Activated naive CD4-positive, alpha-beta T cell treated with anti-CD3 and anti-CD28 coated beads, Interleukin-2, amount 50 U/mL, for 72 hours (primary cell): ENCODE measurements around the gene FOXP4. TPM values are rescaled to one million over a fixed set of nuclear protein-coding genes. Genes with fewer than 3 reads are reported as not detected.

Experiments
- ATAC-seq, 2 donors: fragments of 150-1000 bp; cut with Tn5 transposase; 2 replicates each; pipeline ENCODE4 v1.10.0; 2021; ENCODE audit warnings: mild to moderate bottlenecking in 2 of 2, moderate library complexity in 2 of 2
- DNase-seq, 2 donors: peaks; one replicate each; pipeline ENCODE4 v3.0.0; 2021 to 2022; ENCODE audit warnings: low spot score in 2 of 2
- H3K27ac Mint-ChIP-seq, 2 donors: one replicate each; pipeline ENCODE4 v1.8.0; 2022; ENCODE audit warnings: mild to moderate bottlenecking in 2 of 2, mixed read lengths in 2 of 2
- H3K36me3 Mint-ChIP-seq, 2 donors: one replicate each; pipeline ENCODE4 v1.8.0; 2022; ENCODE audit warnings: mixed read lengths in 2 of 2
- H3K9me3 Mint-ChIP-seq, 2 donors: one replicate each; pipeline ENCODE4 v1.8.0; 2022; ENCODE audit warnings: mixed read lengths in 2 of 2
- total RNA-seq, 2 donors: library from RNA; stranded (reverse); gene quantifications; one replicate each; pipeline ENCODE4 v1.2.3, GENCODE V29; 2022

The FOXP4 gene
- total RNA-seq, 2 donors from 2014 or later: 3.7 to 17.4 TPM

- Mint-ChIP-seq H3K36me3 (peaks cover 0 to 11% of the 10 kb centered on the region in 2 donors), H3K27ac (no peak overlapping the region), H3K9me3 (no peaks in the 10 kb centered on the region)
- no peak for DNase-seq
- no peak for ATAC-seq
Measured at GRCh38 chr6:41536795-41537758, 9.1 kb upstream of the FOXP4 start.

GRCh38 chr6:41538556-41539182 lies 7.5 kb upstream of the FOXP4 start:
- DNase-seq (no peak), ATAC-seq (no peak)
- Mint-ChIP-seq H3K27ac (peak overlapping the region in 1 of 2 donors; percentile 60), H3K36me3 (peaks cover 0 to 11% of the 10 kb centered on the region in 2 donors), H3K9me3 (no peaks in the 10 kb centered on the region)

- ATAC-seq (no peak), DNase-seq (no peak)
- H3K9me3 Mint-ChIP-seq: no peaks in the 10 kb centered on the region
- H3K27ac Mint-ChIP-seq: no peak overlapping the region
- peaks cover 0 to 11% of the 10 kb centered on the region in 2 donors for H3K36me3 Mint-ChIP-seq
Measured at GRCh38 chr6:41539204-41539603, 7.0 kb upstream of the FOXP4 start.

- ATAC-seq (no peak), DNase-seq (no peak)
- Mint-ChIP-seq H3K36me3 (peaks cover 0 to 5% of the 10 kb centered on the region in 2 donors), H3K9me3 (no peaks in the 10 kb centered on the region), H3K27ac (no peak overlapping the region)
Measured at GRCh38 chr6:41541364-41541763, 4.8 kb upstream of the FOXP4 start.

GRCh38 chr6:41543087-41543486 lies 3.1 kb upstream of the FOXP4 start:
- peaks cover 0 to under 1% of the 10 kb centered on the region in 2 donors for H3K36me3 Mint-ChIP-seq
- ATAC-seq: no peak
- H3K27ac Mint-ChIP-seq: no peak overlapping the region
- H3K9me3 Mint-ChIP-seq: no peaks in the 10 kb centered on the region
- DNase-seq: no peak

GRCh38 chr6:41545247-41545702 lies 906 bp upstream of the FOXP4 start:
- ATAC-seq (no peak), DNase-seq (no peak)
- Mint-ChIP-seq H3K36me3 (no peaks in the 10 kb centered on the region), H3K9me3 (no peaks in the 10 kb centered on the region), H3K27ac (peak overlapping the region in 1 of 2 donors; percentile 53)

- Mint-ChIP-seq H3K36me3 (peaks cover 0 to 6% of the 10 kb centered on the region in 2 donors), H3K9me3 (no peaks in the 10 kb centered on the region), H3K27ac (peak overlapping the region in 1 of 2 donors; percentile 53)
- ATAC-seq (peak; percentile 68 to 74), DNase-seq (no peak)
Measured at GRCh38 chr6:41546475-41546865, 289 bp downstream of the FOXP4 start.

GRCh38 chr6:41546866-41547798 lies 951 bp downstream of the FOXP4 start:
- Mint-ChIP-seq H3K9me3 (no peaks in the 10 kb centered on the region), H3K36me3 (peaks cover 0 to 6% of the 10 kb centered on the region in 2 donors), H3K27ac (peak overlapping the region in 1 of 2 donors; percentile 66)
- DNase-seq: peak in 1 of 2 donors; percentile 40
- peak; percentile 1 to 17 for ATAC-seq

GRCh38 chr6:41547799-41548097 lies 1.6 kb downstream of the FOXP4 start:
- no peak for ATAC-seq
- H3K9me3 Mint-ChIP-seq: no peaks in the 10 kb centered on the region
- H3K27ac Mint-ChIP-seq: no peak overlapping the region
- H3K36me3 Mint-ChIP-seq: peaks cover 0 to 6% of the 10 kb centered on the region in 2 donors
- no peak for DNase-seq

GRCh38 chr6:41548098-41548840 lies 2.1 kb downstream of the FOXP4 start:
- ATAC-seq (peak in 1 of 2 donors; percentile 7), DNase-seq (peak in 1 of 2 donors; percentile 42)
- no peak overlapping the region for H3K27ac Mint-ChIP-seq
- H3K9me3 Mint-ChIP-seq: no peaks in the 10 kb centered on the region
- peaks cover 0 to 6% of the 10 kb centered on the region in 2 donors for H3K36me3 Mint-ChIP-seq

GRCh38 chr6:41548841-41549642 lies 2.9 kb downstream of the FOXP4 start:
- no peak for DNase-seq
- Mint-ChIP-seq H3K27ac (no peak overlapping the region), H3K36me3 (peaks cover 0 to 6% of the 10 kb centered on the region in 2 donors), H3K9me3 (no peaks in the 10 kb centered on the region)
- no peak for ATAC-seq

GRCh38 chr6:41549673-41550072 lies 3.5 kb downstream of the FOXP4 start:
- Mint-ChIP-seq H3K27ac (no peak overlapping the region), H3K9me3 (no peaks in the 10 kb centered on the region), H3K36me3 (peaks cover 0 to 6% of the 10 kb centered on the region in 2 donors)
- no peak for DNase-seq
- no peak for ATAC-seq

- ATAC-seq: no peak
- no peak for DNase-seq
- no peaks in the 10 kb centered on the region for H3K9me3 Mint-ChIP-seq
- H3K27ac Mint-ChIP-seq: no peak overlapping the region
- H3K36me3 Mint-ChIP-seq: peaks cover 0 to 6% of the 10 kb centered on the region in 2 donors
Measured at GRCh38 chr6:41551086-41551700, 5.0 kb downstream of the FOXP4 start.

GRCh38 chr6:41551857-41552256 lies 5.7 kb downstream of the FOXP4 start:
- H3K36me3 Mint-ChIP-seq: peaks cover 0 to 6% of the 10 kb centered on the region in 2 donors
- DNase-seq (no peak), ATAC-seq (no peak)
- no peak overlapping the region for H3K27ac Mint-ChIP-seq
- H3K9me3 Mint-ChIP-seq: no peaks in the 10 kb centered on the region

GRCh38 chr6:41552723-41553122 lies 6.5 kb downstream of the FOXP4 start:
- H3K36me3 Mint-ChIP-seq: peaks cover 0 to 6% of the 10 kb centered on the region in 2 donors
- H3K9me3 Mint-ChIP-seq: no peaks in the 10 kb centered on the region
- H3K27ac Mint-ChIP-seq: no peak overlapping the region
- ATAC-seq (no peak), DNase-seq (no peak)
